Naive thymus-derived CD4-positive, alpha-beta T cell (primary cell): Measurements from ENCODE around the gene PAQR7. TPM values are rescaled to one million over a fixed set of nuclear protein-coding genes. Genes with fewer than 3 reads are reported as not detected.

ENCODE experiments used
- microRNA-seq: library from miRNA; unstranded; fragments of <30 nt; microRNA quantifications from one replicate; pipeline ENCODE4 v1.2.0, GENCODE V29; 2022; ENCODE audit warnings: borderline microRNAs expressed
- polyA plus RNA-seq, 2 donors: library from polyadenylated mRNA; unstranded; fragments of 300-500 nt; fragmentation: Illumina TruSeq; gene quantifications; one replicate each; pipeline ENCODE4 v1.2.3, GENCODE V29; 2021
- total RNA-seq, 6 experiments: library from RNA in 5 of 6; stranded (reverse) in 5 of 6; gene quantifications; 1 replicate in 5 of 6; 2 replicates in 1 of 6; pipeline ENCODE4 v1.2.3 and lab custom pipeline; 2021 to 2026

The PAQR7 gene
- total and polyA plus RNA-seq, 7 experiments from 2014 or later: 0.21 to 6.0 (median 4.0) TPM

Small RNAs within 50 kb of the gene (microRNA-seq; reads per million reads assigned to microRNA genes)
- not detected for gene MIR3917

Other genes starting within 250 kb of the PAQR7 start
- gene SELENON, start 75.5 kb downstream of the PAQR7 start, total RNA-seq: 10 to 100 TPM; 11.9 to 27.7 (median 25.8) TPM
- gene SELENON, start 75.5 kb downstream of the PAQR7 start, polyA plus RNA-seq: 1 to 10 TPM; 2.6 to 5.6 TPM
- 10 to 100 TPM; 39.6 to 60.2 (median 42.3) TPM for gene MTFR1L, start 55.8 kb downstream of the PAQR7 start, total RNA-seq
- 10 to 100 TPM; 42.4 to 51.2 TPM for gene MTFR1L, start 55.8 kb downstream of the PAQR7 start, polyA plus RNA-seq
- 1 to 10 TPM in 1 of 5 experiments, under 1 TPM in 1, not detected in 3; 0.83 to 4.3 TPM for gene AUNIP, start 16.3 kb downstream of the PAQR7 start, total RNA-seq
- gene AUNIP, start 16.3 kb downstream of the PAQR7 start, polyA plus RNA-seq: not detected
- 100 to 1,000 TPM in 1 of 5 experiments, 10 to 100 TPM in 4; 29.3 to 347 (median 75.3) TPM for gene STMN1, start 30.7 kb upstream of the PAQR7 start, total RNA-seq
- 100 to 1,000 TPM; 247 to 289 TPM for gene STMN1, start 30.7 kb upstream of the PAQR7 start, polyA plus RNA-seq
- 10 to 100 TPM; 11.4 to 36.0 (median 12.7) TPM for gene PAFAH2, start 122.4 kb upstream of the PAQR7 start, total RNA-seq
- 10 to 100 TPM; 19.5 to 23.7 TPM for gene PAFAH2, start 122.4 kb upstream of the PAQR7 start, polyA plus RNA-seq
- under 1 TPM in 2 of 5 experiments, not detected in 3; 0.14 to 0.32 TPM for gene EXTL1, start 146.1 kb upstream of the PAQR7 start, total RNA-seq
- gene EXTL1, start 146.1 kb upstream of the PAQR7 start, polyA plus RNA-seq: not detected
- gene SLC30A2, start 170.4 kb upstream of the PAQR7 start, total RNA-seq: not detected
- gene SLC30A2, start 170.4 kb upstream of the PAQR7 start, polyA plus RNA-seq: not detected
- gene TRIM63, start 191.9 kb upstream of the PAQR7 start, total RNA-seq: not detected
- not detected for gene TRIM63, start 191.9 kb upstream of the PAQR7 start, polyA plus RNA-seq
- 10 to 100 TPM in 4 of 5 experiments, 1 to 10 TPM in 1; 9.1 to 29.6 (median 20.3) TPM for gene PDIK1L, start 236.1 kb upstream of the PAQR7 start, total RNA-seq
- gene PDIK1L, start 236.1 kb upstream of the PAQR7 start, polyA plus RNA-seq: 1 to 10 TPM; 4.7 to 7.4 TPM